IPS-11a (cell line): ENCODE results near the gene PIGZ.
"Not testable (repeated sequence)": the region's sequence is repeated elsewhere in the genome, so short reads cannot be mapped to it uniquely, and the experiment has no call there.

ENCODE experiments used
- H3K4me3 ChIP-seq: one replicate; pipeline ENCODE4 v1.5.1; 2013; ENCODE audit warnings: low read depth, low read length, control low read depth

Gene PIGZ

GRCh38 chr3:196962108-196962929 is 6.3 kb downstream of the PIGZ start:
- H3K4me3 ChIP-seq: no peak overlapping the region

GRCh38 chr3:196954832-196955231 is 13.8 kb downstream of the PIGZ start:
- H3K4me3 ChIP-seq: no peak overlapping the region

- H3K4me3 ChIP-seq: no peak overlapping the region
Measured at GRCh38 chr3:196951371-196951770, 17.3 kb downstream of the PIGZ start.

GRCh38 chr3:196949750-196950149 is 18.9 kb downstream of the PIGZ start:
- H3K4me3 ChIP-seq: no peak overlapping the region

- no peak overlapping the region for H3K4me3 ChIP-seq
Measured at GRCh38 chr3:196949285-196949619, 19.4 kb downstream of the PIGZ start.

GRCh38 chr3:196948442-196949284 is 20.0 kb downstream of the PIGZ start:
- H3K4me3 ChIP-seq: no peak overlapping the region

GRCh38 chr3:196947860-196948441 is 20.7 kb downstream of the PIGZ start:
- no peak overlapping the region for H3K4me3 ChIP-seq

GRCh38 chr3:196947136-196947859 is 21.3 kb downstream of the PIGZ start:
- no peak overlapping the region for H3K4me3 ChIP-seq

GRCh38 chr3:196944037-196944790 is 24.4 kb downstream of the PIGZ start:
- H3K4me3 ChIP-seq: not testable (repeated sequence)

GRCh38 chr3:196942915-196943277 is 25.7 kb downstream of the PIGZ start:
- H3K4me3 ChIP-seq: peak overlapping the region; percentile 96

GRCh38 chr3:196942226-196942914 is 26.3 kb downstream of the PIGZ start, which contains the start of gene NCBP2:
Gene NCBP2 (minus strand): TSS chr3:196942528. CDS start chr3:196942503, 25 bp downstream.
- H3K4me3 ChIP-seq: peak within 1 kb of the TSS; percentile 96

GRCh38 chr3:196941729-196942225 is 26.9 kb downstream of the PIGZ start:
- H3K4me3 ChIP-seq: peak overlapping the region; percentile 96

- no peak overlapping the region for H3K4me3 ChIP-seq
Measured at GRCh38 chr3:196938576-196938975, 30.1 kb downstream of the PIGZ start.

- H3K4me3 ChIP-seq: no peak overlapping the region
Measured at GRCh38 chr3:196938124-196938523, 30.5 kb downstream of the PIGZ start.

GRCh38 chr3:196936288-196936687 is 32.3 kb downstream of the PIGZ start:
- no peak overlapping the region for H3K4me3 ChIP-seq

- no peak overlapping the region for H3K4me3 ChIP-seq
Measured at GRCh38 chr3:196932600-196932999, 36.0 kb downstream of the PIGZ start.

GRCh38 chr3:196931828-196932587 is 36.6 kb downstream of the PIGZ start:
- H3K4me3 ChIP-seq: no peak overlapping the region

GRCh38 chr3:196931157-196931556 is 37.5 kb downstream of the PIGZ start:
- no peak overlapping the region for H3K4me3 ChIP-seq
